HepG2 (cell line): ENCODE data around the gene FBXW8. TPM values are rescaled to one million over a fixed set of nuclear protein-coding genes. Genes with fewer than 3 reads are reported as not detected.

Experiments used
- ATAC-seq: fragments of 200-7000 bp; cut with Tn5 transposase; 3 replicates; pipeline ENCODE4 v1.9.1; 2020; ENCODE audit warnings: mild to moderate bottlenecking, moderate library complexity
- BruUV-seq: library from RNA; stranded (reverse); fragments of 400-500 nt; replicated peaks from 2 replicates; lab custom pipeline; 2021; lab: Mats Ljungman, UMichigan
- CTCF ChIA-PET: fragments of 300-600 bp; formaldehyde crosslinking; extraction: SDS; loops from one replicate; lab custom pipeline; 2021; ENCODE audit warnings: low total read pairs, inconsistent platforms, low intra/inter-chr PET ratio; lab: Yijun Ruan, JAX
- POLR2A ChIA-PET: fragments of 350-600 bp; sonication (Branson Sonifier 250); formaldehyde crosslinking; loops from one replicate; lab custom pipeline; 2020; ENCODE audit warnings: antibody characterized with exemption, inconsistent platforms; lab: Yijun Ruan, JAX
- DNase-seq: peaks from one replicate; pipeline ENCODE4 v3.0.0-alpha.2; 2015; ENCODE audit warnings: low spot score
- FAIRE-seq: peaks from 3 replicates; lab custom pipeline; 2011; peaks lifted over from hg19 to GRCh38; lab: Jason Lieb, UNC
- H2AFZ ChIP-seq: one replicate; pipeline ENCODE4 v1.6.1; 2011; ENCODE audit warnings: low read length, inconsistent platforms
- H3K27ac ChIP-seq: fragments of 300-600 bp; 3 replicates; pipeline ENCODE4 v1.8.0; 2011; ENCODE audit warnings: mixed run types, mild to moderate bottlenecking, mixed read lengths, low read length, inconsistent platforms; ENCODE audit not compliant: insufficient read depth; ENCODE audit errors: extremely low read length
- H3K27me3 ChIP-seq, 2 experiments: fragments of 200-600 bp in 1 of 2; 2 replicates in 1 of 2; 3 replicates in 1 of 2; pipeline versions ENCODE4 v1.6.0 to v1.8.0; 2011; ENCODE audit warnings: low read length in 2 of 2, mild to moderate bottlenecking in 2 of 2, moderate library complexity in 2 of 2, inconsistent platforms in 1 of 2; ENCODE audit not compliant: insufficient read depth in 2 of 2, control insufficient read depth in 1 of 2
- H3K36me3 ChIP-seq, 2 experiments: fragments of 200-600 bp in 1 of 2; replicated peaks in 1 of 2; 2 replicates in 1 of 2; 3 replicates in 1 of 2; pipeline versions ENCODE4 v1.5.1 to v1.8.0; 2011; ENCODE audit warnings: low read length in 2 of 2, inconsistent platforms in 1 of 2; ENCODE audit not compliant: insufficient read depth in 2 of 2, control insufficient read depth in 1 of 2
- H3K4me1 ChIP-seq: 2 replicates; pipeline ENCODE4 v1.5.1; 2012; ENCODE audit warnings: low read length, inconsistent platforms; ENCODE audit not compliant: insufficient read depth
- H3K4me2 ChIP-seq: 2 replicates; pipeline ENCODE4 v1.6.0; 2011; ENCODE audit warnings: low read depth, low read length, inconsistent platforms
- H3K4me3 ChIP-seq, 3 experiments: fragments of 200-600 bp in 1 of 3; sonication (generic), shearing (Covaris generic) in 1 of 3; replicated peaks in 1 of 3; 2 replicates each; pipeline ENCODE4 v1.5.1; 2011 to 2016; ENCODE audit warnings: low read length in 3 of 3, inconsistent platforms in 2 of 3, low read depth in 2 of 3, mild to moderate bottlenecking in 2 of 3, control low read depth in 1 of 3, mixed read lengths in 1 of 3; ENCODE audit not compliant: insufficient read depth in 1 of 3
- H3K79me2 ChIP-seq: one replicate; pipeline ENCODE4 v1.6.1; 2011; ENCODE audit warnings: low read length, inconsistent platforms; ENCODE audit not compliant: insufficient read depth
- H3K9ac ChIP-seq: 2 replicates; pipeline ENCODE4 v1.6.0; 2011; ENCODE audit warnings: mild to moderate bottlenecking, low read depth, low read length, inconsistent platforms; ENCODE audit not compliant: insufficient read depth
- H3K9me3 ChIP-seq: 2 replicates; pipeline ENCODE4 v1.5.1; 2012; ENCODE audit warnings: mild to moderate bottlenecking, low read length
- H4K20me1 ChIP-seq: 2 replicates; pipeline ENCODE4 v1.6.0; 2011; ENCODE audit warnings: inconsistent platforms, mild to moderate bottlenecking, low read length, moderate library complexity; ENCODE audit not compliant: insufficient read depth
- ASH2L ChIP-seq: fragments of 300-600, 200-600 bp; sonication (generic); IDR thresholded peaks from 2 replicates; pipeline ENCODE4 v1.7.0; 2017; ENCODE audit warnings: low read depth, mild to moderate bottlenecking, moderate library complexity, mixed read lengths, low read length; ENCODE audit not compliant: insufficient read length
- GMEB2 ChIP-seq: IDR thresholded peaks from 2 replicates; pipeline ENCODE4 v1.6.1; 2016; ENCODE audit warnings: missing biosample characterization, missing genetic modification reagents, low read depth
- HIC2 ChIP-seq: sonication (generic); formaldehyde crosslinking; IDR thresholded peaks from 2 replicates; pipeline ENCODE4 v1.9.0; 2022; ENCODE audit warnings: low read depth, missing genetic modification reagents
- MXD1 ChIP-seq: sonication (generic); formaldehyde crosslinking; IDR thresholded peaks from 2 replicates; pipeline ENCODE4 v1.4.0; 2020; ENCODE audit warnings: mild to moderate bottlenecking, missing genetic modification reagents
- NFIC ChIP-seq: IDR thresholded peaks from 2 replicates; pipeline ENCODE4 v1.6.1; 2012; ENCODE audit warnings: mild to moderate bottlenecking, low read length, inconsistent platforms
- RARA ChIP-seq: IDR thresholded peaks from 2 replicates; pipeline ENCODE4 v1.6.1; 2016; ENCODE audit warnings: missing genetic modification reagents, missing compliant biosample characterization
- ZBTB7B ChIP-seq: sonication (generic); formaldehyde crosslinking; IDR thresholded peaks from 2 replicates; pipeline ENCODE4 v1.4.0; 2020; ENCODE audit warnings: missing genetic modification reagents
- ZC3H4 ChIP-seq: sonication (generic); formaldehyde crosslinking; IDR thresholded peaks from 2 replicates; pipeline ENCODE4 v1.4.0; 2020; ENCODE audit warnings: missing genetic modification reagents, borderline replicate concordance
- ZNF484 ChIP-seq: sonication (generic); formaldehyde crosslinking; IDR thresholded peaks from 2 replicates; pipeline ENCODE4 v1.5.1; 2020; ENCODE audit warnings: mild to moderate bottlenecking, low read depth, missing genetic modification reagents, borderline replicate concordance
- ZNF564 ChIP-seq: sonication (generic); formaldehyde crosslinking; IDR thresholded peaks from 2 replicates; pipeline ENCODE4 v1.8.1; 2023; ENCODE audit warnings: mild to moderate bottlenecking, missing genetic modification reagents
- ZNF841 ChIP-seq: sonication (generic); formaldehyde crosslinking; IDR thresholded peaks from 2 replicates; pipeline ENCODE4 v1.8.1; 2023; ENCODE audit warnings: missing genetic modification reagents, borderline replicate concordance
- WGBS: methylation state at CpG from one replicate; pipeline ENCODE4 v1.1.6; 2017; ENCODE audit warnings: low lambda C conversion rate; 5-methylcytosine and 5-hydroxymethylcytosine counted together
- in situ Hi-C: cut with HindIII; loops from 2 replicates; pipeline ENCODE4 v1.10.0; 2017; ENCODE audit warnings: low pct_unique_long_range_greater_than_20kb; ENCODE audit not compliant: extremely low pct_ligation_motif_present
- intact Hi-C: fragments of 100-400 bp; cut with micrococcal nuclease; formaldehyde crosslinking; loops from one replicate; pipeline ENCODE4 v1.10.0; 2022; ENCODE audit not compliant: unreplicated experiment
- polyA plus RNA-seq, 8 experiments: library from polyadenylated mRNA; depleted of rRNA in 3 of 8; stranded (reverse) in 7 of 8; unstranded in 1 of 8; fragments of >200 nt; fragmentation: Illumina TruSeq in 4 of 8; extraction: Trizol in 4 of 8; gene quantifications; 2 replicates each; pipeline versions ENCODE4 v1.2.1 to v1.2.3, GENCODE V29; 2011 to 2016; ENCODE audit warnings: low read depth in 4 of 8, missing spikeins in 1 of 8, mixed read lengths in 1 of 8; ENCODE audit not compliant: insufficient read depth in 1 of 8
- total RNA-seq, 5 experiments: library from RNA; depleted of rRNA; stranded (reverse); fragments of >200 nt; fragmentation: Illumina TruSeq; extraction: Trizol; gene quantifications; 2 replicates each; pipeline ENCODE4 v1.2.3, GENCODE V29; 2016; ENCODE audit warnings: low read depth in 1 of 5

Gene FBXW8
- total and polyA plus RNA-seq, 2 of the 13 experiments (the other 11 are each of a cell fraction or from before 2014, with no cell fraction given), result 5.1 to 5.9 TPM

- no peaks in the 10 kb centered on the region for H3K36me3 ChIP-seq
- 18% methylated on average over 6 of the region's 7 CpGs for WGBS
- no peaks in the 10 kb centered on the region for H3K4me1 ChIP-seq
- H3K9me3 ChIP-seq, result no peaks in the 10 kb centered on the region
- H3K79me2 ChIP-seq, result no peaks in the 10 kb centered on the region
- no peak for FAIRE-seq
- H4K20me1 ChIP-seq, result no peaks in the 10 kb centered on the region
- H3K9ac ChIP-seq, result no peak overlapping the region
- POLR2A ChIA-PET, result interaction anchor here (1.0 kb wide), 1 partner anchor 12 kb away, joined by 3 read pairs; no protein-coding TSS in a partner anchor
- peaks cover 0 to 5% of the 10 kb centered on the region in 2 experiments; a peak in 2 of 5 replicates for H3K27me3 ChIP-seq
- in situ Hi-C loops (no loop called here), intact Hi-C loops (no loop called here)
- BruUV-seq, result no TSS peak
- no peak overlapping the region for H3K27ac ChIP-seq
- H3K4me2 ChIP-seq, result no peak overlapping the region
- no peak for ATAC-seq
- CTCF ChIA-PET, result no interaction called here
- no peak overlapping the region for H3K4me3 ChIP-seq
- no peak overlapping the region for H2AFZ ChIP-seq
- DNase-seq, result no peak
- no peak for TF ChIP-seq ZNF484 (CRISPR knock-in tag)
- no peak for TF ChIP-seq HIC2
- no peak for TF ChIP-seq ZC3H4
- no peak for TF ChIP-seq ZBTB7B (CRISPR knock-in tag)
- no peak for TF ChIP-seq ASH2L
- TF ChIP-seq RARA (CRISPR knock-in tag), result no peak
- TF ChIP-seq GMEB2 (CRISPR knock-in tag), result no peak
- no peak for TF ChIP-seq ZNF564 (CRISPR knock-in tag)
- TF ChIP-seq NFIC, result no peak
- TF ChIP-seq MXD1, result no peak
- TF ChIP-seq ZNF841 (CRISPR knock-in tag), result no peak
These were observed 14.3 kb upstream of the FBXW8 start for GRCh38 chr12:116896411-116896924.
